ENCODE data around the gene SLC2A13.

SLC2A13 gene

GRCh38 chr12:40098406-40099145 lies 7.3 kb downstream of the SLC2A13 start:
- H3K4me3 ChIP-seq (ENCODE audit: control insufficient read depth, low read depth, low read length) = no peak overlapping the region
- no peak for DNase-seq (ENCODE audit: low read depth)
- TF ChIP-seq, protein P1, sequence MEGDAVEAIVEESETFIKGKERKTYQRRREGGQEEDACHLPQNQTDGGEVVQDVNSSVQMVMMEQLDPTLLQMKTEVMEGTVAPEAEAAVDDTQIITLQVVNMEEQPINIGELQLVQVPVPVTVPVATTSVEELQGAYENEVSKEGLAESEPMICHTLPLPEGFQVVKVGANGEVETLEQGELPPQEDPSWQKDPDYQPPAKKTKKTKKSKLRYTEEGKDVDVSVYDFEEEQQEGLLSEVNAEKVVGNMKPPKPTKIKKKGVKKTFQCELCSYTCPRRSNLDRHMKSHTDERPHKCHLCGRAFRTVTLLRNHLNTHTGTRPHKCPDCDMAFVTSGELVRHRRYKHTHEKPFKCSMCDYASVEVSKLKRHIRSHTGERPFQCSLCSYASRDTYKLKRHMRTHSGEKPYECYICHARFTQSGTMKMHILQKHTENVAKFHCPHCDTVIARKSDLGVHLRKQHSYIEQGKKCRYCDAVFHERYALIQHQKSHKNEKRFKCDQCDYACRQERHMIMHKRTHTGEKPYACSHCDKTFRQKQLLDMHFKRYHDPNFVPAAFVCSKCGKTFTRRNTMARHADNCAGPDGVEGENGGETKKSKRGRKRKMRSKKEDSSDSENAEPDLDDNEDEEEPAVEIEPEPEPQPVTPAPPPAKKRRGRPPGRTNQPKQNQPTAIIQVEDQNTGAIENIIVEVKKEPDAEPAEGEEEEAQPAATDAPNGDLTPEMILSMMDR (conservative IDR thresholded peaks at IDR 0.05; ENCODE audit: control insufficient read depth, insufficient read depth, low read depth, low read length) = no peak

GRCh38 chr12:40093512-40093911 lies 12.4 kb downstream of the SLC2A13 start:
- TF ChIP-seq, protein P1 (conservative IDR thresholded peaks at IDR 0.05; ENCODE audit: control insufficient read depth, insufficient read depth, low read depth, low read length) = no peak
- DNase-seq (ENCODE audit: low read depth) = no peak

GRCh38 chr12:40086471-40086870 lies 19.4 kb downstream of the SLC2A13 start:
- TF ChIP-seq, protein P1 (conservative IDR thresholded peaks at IDR 0.05; ENCODE audit: control insufficient read depth, insufficient read depth, low read depth, low read length) = no peak
- H3K4me3 ChIP-seq (ENCODE audit: control insufficient read depth, low read depth, low read length) = no peak overlapping the region
- no peak for DNase-seq (ENCODE audit: low read depth)

More at GRCh38 chr12:40093512-40093911, 12.4 kb downstream of the SLC2A13 start:
- H3K4me3 ChIP-seq (ENCODE audit: control insufficient read depth, low read depth, low read length) = no peak overlapping the region

DNA sequence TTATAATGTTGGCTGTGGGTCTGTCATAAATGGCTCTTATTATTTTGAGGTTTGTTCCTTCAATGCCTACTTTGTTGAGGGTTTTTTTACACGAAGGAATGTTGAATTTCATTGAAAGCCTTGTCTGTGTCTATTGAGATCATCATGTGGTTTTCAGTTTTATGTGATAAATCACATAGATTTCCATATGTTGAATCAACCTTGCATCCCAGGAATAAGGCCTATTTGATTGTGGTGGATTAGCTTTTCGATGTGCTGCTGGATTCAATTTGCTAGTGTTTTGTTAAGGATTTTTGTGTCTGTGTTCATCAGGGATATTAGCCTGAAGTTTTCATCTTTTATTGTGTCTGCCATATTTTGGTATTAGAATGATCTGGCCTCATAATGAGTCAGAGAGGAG lies 27.6 kb downstream of the SLC2A13 start:
- H3K4me3 ChIP-seq (ENCODE audit: control insufficient read depth, low read depth, low read length) = no peak overlapping the region
- TF ChIP-seq, protein P1 (conservative IDR thresholded peaks at IDR 0.05; ENCODE audit: control insufficient read depth, insufficient read depth, low read depth, low read length) = no peak
- peak; percentile 64 for DNase-seq (ENCODE audit: low read depth)

- TF ChIP-seq, protein P1 (conservative IDR thresholded peaks at IDR 0.05; ENCODE audit: control insufficient read depth, insufficient read depth, low read depth, low read length) = no peak
- DNase-seq (ENCODE audit: low read depth) = no peak
- no peak overlapping the region for H3K4me3 ChIP-seq (ENCODE audit: control insufficient read depth, low read depth, low read length)
These were observed 30.4 kb downstream of the SLC2A13 start for GRCh38 chr12:40075458-40075857.

GRCh38 chr12:40068416-40068815 lies 37.5 kb downstream of the SLC2A13 start:
- TF ChIP-seq, protein P1 (conservative IDR thresholded peaks at IDR 0.05; ENCODE audit: control insufficient read depth, insufficient read depth, low read depth, low read length) = no peak
- no peak overlapping the region for H3K4me3 ChIP-seq (ENCODE audit: control insufficient read depth, low read depth, low read length)
- no peak for DNase-seq (ENCODE audit: low read depth)

All from fibroblast of mammary gland (primary cell).